Natural killer cell (primary cell): Measurements from ENCODE around the gene TESK1. TPM values are rescaled to one million over a fixed set of nuclear protein-coding genes. Genes with fewer than 3 reads are reported as not detected.
"Not testable (repeated sequence)": the region's sequence is repeated elsewhere in the genome, so short reads cannot be mapped to it uniquely, and the experiment has no call there.

Experiments used
- ATAC-seq, 3 donors: fragments of 150-1000 bp in 2 of 3; fragments of 200-7000 bp in 1 of 3; cut with Tn5 transposase; 1 replicate in 1 of 3; 2 replicates in 2 of 3; pipeline ENCODE4 v1.10.0; 2021; ENCODE audit warnings: mild to moderate bottlenecking in 2 of 3, moderate library complexity in 2 of 3
- DNase-seq, 2 donors: peaks; one replicate each; pipeline versions ENCODE4 v3.0.0 to v3.0.0-alpha.2; 2013 to 2021; ENCODE audit warnings: mixed read lengths in 1 of 2
- H3K27ac ChIP-seq: one replicate; pipeline ENCODE4 v1.5.1; 2013; ENCODE audit warnings: mild to moderate bottlenecking, low read length
- H3K27me3 ChIP-seq: one replicate; pipeline ENCODE4 v1.6.1; 2013; ENCODE audit warnings: low read length; ENCODE audit not compliant: control insufficient read depth, insufficient read depth
- H3K36me3 ChIP-seq: one replicate; pipeline ENCODE4 v1.6.1; 2013; ENCODE audit warnings: low read length; ENCODE audit not compliant: control insufficient read depth, insufficient read depth
- H3K4me1 ChIP-seq: one replicate; pipeline ENCODE4 v1.6.1; 2013; ENCODE audit warnings: low read length; ENCODE audit not compliant: control insufficient read depth, insufficient read depth
- H3K4me3 ChIP-seq: one replicate; pipeline ENCODE4 v1.5.1; 2013; ENCODE audit warnings: low read length
- H3K9me3 ChIP-seq: one replicate; pipeline ENCODE4 v1.6.1; 2013; ENCODE audit warnings: low read length; ENCODE audit not compliant: control insufficient read depth, insufficient read depth
- H3K27ac Mint-ChIP-seq, 2 donors: one replicate each; pipeline ENCODE4 v1.8.0; 2022; ENCODE audit warnings: mild to moderate bottlenecking in 2 of 2, mixed read lengths in 2 of 2, moderate library complexity in 1 of 2
- H3K27me3 Mint-ChIP-seq, 2 donors: one replicate each; pipeline ENCODE4 v1.8.0; 2022; ENCODE audit warnings: low read depth in 2 of 2, mixed read lengths in 2 of 2
- H3K36me3 Mint-ChIP-seq: one replicate; pipeline ENCODE4 v1.8.0; 2022; ENCODE audit warnings: mixed read lengths
- H3K4me1 Mint-ChIP-seq, 2 donors: one replicate each; pipeline ENCODE4 v1.8.0; 2022; ENCODE audit warnings: mixed read lengths in 2 of 2
- H3K4me3 Mint-ChIP-seq: one replicate; pipeline ENCODE4 v1.8.0; 2022; ENCODE audit warnings: mild to moderate bottlenecking, moderate library complexity, mixed read lengths
- H3K9me3 Mint-ChIP-seq, 2 donors: one replicate each; pipeline ENCODE4 v1.8.0; 2022; ENCODE audit warnings: mixed read lengths in 2 of 2
- WGBS: methylation state at CpG from one replicate; pipeline ENCODE4 v1.1.7; 2013; ENCODE audit warnings: missing lambda C conversion rate; ENCODE audit not compliant: insufficient coverage; 5-methylcytosine and 5-hydroxymethylcytosine counted together
- intact Hi-C: fragments of 100-400 bp; cut with micrococcal nuclease; formaldehyde crosslinking; loops from one replicate; pipeline ENCODE4 v1.14.2; 2022
- total RNA-seq, 4 donors: library from RNA; stranded (reverse); fragments of 120-200 nt in 1 of 4; gene quantifications; one replicate each; pipeline versions ENCODE4 v1.2.3 to v1.2.4, GENCODE V29; 2013 to 2022
- TF ChIP-seq, protein P1 (sequence below): fragments of 200-600 bp; IDR thresholded peaks from one replicate; pipeline ENCODE4 v1.8.0; 2022; ENCODE audit warnings: antibody characterized with exemption

Gene TESK1
- total RNA-seq, 3 donors from 2014 or later (not counting 1 experiment from before 2014, with no cell fraction given) = 40.7 to 72.5 (median 47.5) TPM

DNA sequence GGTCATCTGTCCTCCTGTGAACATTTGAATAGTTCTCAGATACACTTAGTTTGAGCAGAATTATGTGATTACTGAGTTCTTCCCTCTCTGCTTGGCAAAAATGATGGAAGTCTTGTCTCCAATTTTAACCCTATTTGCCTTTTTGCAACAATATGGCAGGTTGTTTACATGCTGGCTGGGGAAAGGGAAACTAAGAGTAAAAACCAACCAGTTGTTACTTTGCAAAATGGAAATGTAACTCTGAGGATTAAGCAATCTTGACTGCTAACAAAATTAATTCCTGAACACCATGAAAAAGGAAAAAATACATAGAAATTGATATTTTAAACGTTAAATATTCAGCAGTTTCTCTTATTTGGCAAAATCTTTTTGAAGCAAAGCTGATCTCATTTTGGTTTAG is 34.6 kb downstream of the TESK1 start:
- H3K36me3 ChIP-seq = no peaks in the 10 kb centered on the region
- H3K4me1 ChIP-seq = peaks cover 54% of the 10 kb centered on the region
- no peaks in the 10 kb centered on the region for H3K36me3 Mint-ChIP-seq
- peak overlapping the region; percentile 80 for H3K27ac ChIP-seq
- H3K9me3 ChIP-seq = no peaks in the 10 kb centered on the region
- H3K4me3 Mint-ChIP-seq = peak overlapping the region; percentile 68
- intact Hi-C loops = no loop called here
- no CpG with 5 or more reads among the region's 1 CpG for WGBS
- H3K27me3 ChIP-seq = no peaks in the 10 kb centered on the region
- H3K4me1 Mint-ChIP-seq = peaks cover 72 to 82% of the 10 kb centered on the region in 2 donors
- TF ChIP-seq, protein P1, sequence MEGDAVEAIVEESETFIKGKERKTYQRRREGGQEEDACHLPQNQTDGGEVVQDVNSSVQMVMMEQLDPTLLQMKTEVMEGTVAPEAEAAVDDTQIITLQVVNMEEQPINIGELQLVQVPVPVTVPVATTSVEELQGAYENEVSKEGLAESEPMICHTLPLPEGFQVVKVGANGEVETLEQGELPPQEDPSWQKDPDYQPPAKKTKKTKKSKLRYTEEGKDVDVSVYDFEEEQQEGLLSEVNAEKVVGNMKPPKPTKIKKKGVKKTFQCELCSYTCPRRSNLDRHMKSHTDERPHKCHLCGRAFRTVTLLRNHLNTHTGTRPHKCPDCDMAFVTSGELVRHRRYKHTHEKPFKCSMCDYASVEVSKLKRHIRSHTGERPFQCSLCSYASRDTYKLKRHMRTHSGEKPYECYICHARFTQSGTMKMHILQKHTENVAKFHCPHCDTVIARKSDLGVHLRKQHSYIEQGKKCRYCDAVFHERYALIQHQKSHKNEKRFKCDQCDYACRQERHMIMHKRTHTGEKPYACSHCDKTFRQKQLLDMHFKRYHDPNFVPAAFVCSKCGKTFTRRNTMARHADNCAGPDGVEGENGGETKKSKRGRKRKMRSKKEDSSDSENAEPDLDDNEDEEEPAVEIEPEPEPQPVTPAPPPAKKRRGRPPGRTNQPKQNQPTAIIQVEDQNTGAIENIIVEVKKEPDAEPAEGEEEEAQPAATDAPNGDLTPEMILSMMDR = no peak
- H3K27me3 Mint-ChIP-seq = no peaks in the 10 kb centered on the region
- DNase-seq = no peak
- no peak overlapping the region for H3K4me3 ChIP-seq
- H3K9me3 Mint-ChIP-seq = no peaks in the 10 kb centered on the region
- peak in 2 of 3 donors; percentile 25 to 27 for ATAC-seq
- peak overlapping the region; percentile 94 to 97 for H3K27ac Mint-ChIP-seq

DNA sequence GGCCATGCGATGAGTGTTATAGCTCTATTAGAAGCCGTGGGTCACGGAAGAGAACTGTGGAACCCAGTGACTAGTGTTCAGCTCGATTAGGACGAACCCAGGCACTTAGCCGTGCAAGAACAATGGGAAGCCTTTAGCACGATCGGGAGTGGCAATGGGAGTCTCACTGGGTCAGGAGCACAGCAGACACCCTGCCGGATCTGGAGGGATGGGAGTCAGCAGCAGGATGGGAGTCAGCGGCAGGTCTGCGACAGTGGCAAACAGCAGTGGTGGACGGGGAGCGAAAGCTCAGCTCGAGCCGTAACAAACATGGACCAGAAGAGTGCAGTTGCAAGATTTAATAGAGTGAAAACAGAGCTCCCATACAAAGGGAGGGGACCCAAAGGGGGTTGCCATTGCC is 35.4 kb downstream of the TESK1 start:
- H3K36me3 ChIP-seq, H3K27me3 ChIP-seq, H3K27ac ChIP-seq, H3K4me3 ChIP-seq, H3K27me3 Mint-ChIP-seq, H3K9me3 ChIP-seq, DNase-seq, H3K4me3 Mint-ChIP-seq, intact Hi-C loops, H3K36me3 Mint-ChIP-seq, H3K9me3 Mint-ChIP-seq, ATAC-seq: not testable (repeated sequence)
- WGBS = 99% methylated on average over 15 of the region's 15 CpGs
- peaks cover 61% of the 10 kb centered on the region for H3K4me1 ChIP-seq
- Mint-ChIP-seq H3K27ac (peak overlapping the region; percentile 94 to 97), H3K4me1 (peaks cover 66 to 75% of the 10 kb centered on the region in 2 donors)

DNA sequence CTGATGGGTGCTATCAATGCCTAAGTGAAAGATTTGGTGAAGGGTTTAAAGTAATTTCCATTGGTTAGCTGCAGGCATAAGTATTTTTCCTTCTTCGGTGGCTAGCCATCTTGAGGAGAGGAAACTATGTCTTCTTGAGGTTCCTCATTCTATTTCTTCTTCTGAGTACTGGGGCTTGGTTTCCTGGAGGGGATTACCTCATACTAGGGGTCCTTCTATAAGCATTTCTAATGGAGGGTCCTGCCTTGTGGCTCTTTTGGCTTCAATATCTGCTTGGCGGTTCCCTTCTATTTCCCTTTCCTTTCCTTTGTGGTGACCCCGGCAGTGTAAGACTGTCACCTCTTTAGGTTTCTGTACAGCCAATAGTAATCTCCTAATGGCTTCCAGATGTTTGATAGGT is 36.4 kb downstream of the TESK1 start:
- Mint-ChIP-seq H3K4me1 (peaks cover 61 to 74% of the 10 kb centered on the region in 2 donors), H3K4me3 (peak overlapping the region; percentile 59), H3K27ac (peak overlapping the region; percentile 94 to 97)
- H3K9me3 ChIP-seq, H3K36me3 ChIP-seq, H3K4me3 ChIP-seq, H3K27me3 Mint-ChIP-seq, H3K9me3 Mint-ChIP-seq, intact Hi-C loops, H3K27ac ChIP-seq, DNase-seq, ATAC-seq, H3K36me3 Mint-ChIP-seq, H3K27me3 ChIP-seq: not testable (repeated sequence)
- WGBS = 70% methylated on average over 2 of the region's 3 CpGs
- peaks cover 62% of the 10 kb centered on the region for H3K4me1 ChIP-seq

DNA sequence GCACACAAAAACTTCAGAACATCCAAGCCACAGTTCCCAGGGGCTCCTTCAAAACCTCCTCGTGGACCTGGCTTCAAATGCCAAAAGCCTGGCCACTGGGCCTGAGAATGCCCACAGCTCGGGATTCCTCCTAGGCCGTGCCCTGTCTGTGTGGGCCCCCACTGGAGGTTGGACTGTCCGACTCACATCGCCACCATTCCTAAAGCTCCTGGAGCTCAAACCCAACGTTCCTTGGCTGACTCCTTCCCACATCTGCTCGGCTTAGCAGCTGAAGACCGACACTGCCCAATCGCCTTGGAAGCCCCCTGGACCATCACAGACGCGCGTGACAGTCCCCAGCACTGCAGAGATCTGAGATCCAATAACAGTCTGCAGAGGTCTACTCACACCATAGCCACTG is 38.0 kb downstream of the TESK1 start:
- Mint-ChIP-seq H3K27ac (no peak overlapping the region), H3K4me1 (peaks cover 56 to 71% of the 10 kb centered on the region in 2 donors), H3K9me3 (no peaks in the 10 kb centered on the region), H3K36me3 (no peaks in the 10 kb centered on the region), H3K4me3 (no peak overlapping the region), H3K27me3 (no peaks in the 10 kb centered on the region)
- intact Hi-C loops = no loop called here
- 97% methylated on average over 12 of the region's 12 CpGs for WGBS
- no peaks in the 10 kb centered on the region for H3K27me3 ChIP-seq
- ATAC-seq = no peak
- no peak overlapping the region for H3K27ac ChIP-seq
- peaks cover 60% of the 10 kb centered on the region for H3K4me1 ChIP-seq
- TF ChIP-seq, protein P1 = no peak
- H3K9me3 ChIP-seq = no peaks in the 10 kb centered on the region
- H3K36me3 ChIP-seq = no peaks in the 10 kb centered on the region
- no peak for DNase-seq
- H3K4me3 ChIP-seq = no peak overlapping the region

DNA sequence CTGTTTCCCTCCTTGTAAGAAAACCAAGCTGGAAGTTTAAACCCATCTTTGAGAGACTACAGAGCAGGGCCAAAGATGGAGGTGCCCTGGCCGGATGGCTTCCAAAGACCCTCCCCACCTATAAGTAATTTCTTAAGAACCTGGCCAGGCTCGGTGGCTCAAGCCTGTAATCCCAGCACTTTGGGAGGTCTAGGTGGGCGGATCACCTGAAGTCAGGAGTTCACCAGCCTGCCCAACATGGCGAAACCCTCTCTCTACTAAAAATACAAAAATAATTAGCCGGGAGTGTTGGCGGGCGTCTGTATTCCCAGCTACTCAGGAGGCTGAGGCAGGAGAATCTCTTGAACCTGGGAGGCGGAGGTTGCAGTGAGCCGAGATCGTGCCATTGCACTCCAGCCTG is 40.7 kb downstream of the TESK1 start:
- not testable (repeated sequence) for DNase-seq, ATAC-seq, H3K27me3 ChIP-seq, H3K9me3 ChIP-seq, H3K36me3 Mint-ChIP-seq, H3K27me3 Mint-ChIP-seq, H3K9me3 Mint-ChIP-seq, H3K36me3 ChIP-seq
- intact Hi-C loops = loop anchor here (1.0 to 2.0 kb wide), 3 partner anchors 41 to 170 kb away; partner anchors contain the start of genes CREB3, HINT2 and TLN1
- peaks cover 70% of the 10 kb centered on the region for H3K4me1 ChIP-seq
- Mint-ChIP-seq H3K4me1 (peaks cover 52 to 67% of the 10 kb centered on the region in 2 donors), H3K4me3 (peak overlapping the region; percentile 99), H3K27ac (peak overlapping the region; percentile 98)
- peak overlapping the region; percentile 55 for H3K4me3 ChIP-seq
- H3K27ac ChIP-seq = peak overlapping the region; percentile 82
- 43% methylated on average over 10 of the region's 10 CpGs for WGBS
